T-helper 2 cell treated with Interferon-gamma antibody and Interleukin-4, amounts not matched to agents 100 ng/mL and 5 ng/mL, for 36 hours (primary cell): ENCODE measurements around the gene SIRT4. TPM values are rescaled to one million over a fixed set of nuclear protein-coding genes. Genes with fewer than 3 reads are reported as not detected.

Source experiments
- intact Hi-C: fragments of 100-400 bp; cut with micrococcal nuclease; formaldehyde crosslinking; loops from one replicate; pipeline ENCODE4 v1.15.1; 2023
- total RNA-seq: library from RNA; stranded (reverse); gene quantifications from 2 replicates; pipeline ENCODE4 v1.2.3, GENCODE V29; 2022

Gene SIRT4
- total RNA-seq = 1.2 and 1.6 TPM in 2 replicates

GRCh38 chr12:120301962-120302815 is at the start of gene SIRT4:
Gene SIRT4 (plus strand): TSS chr12:120302321. CDS start chr12:120303562, 1,241 bp downstream.
- intact Hi-C loops = loop anchor here (1.0 kb wide), 2 partner anchors 9 to 15 kb away; partner anchors contain the start of gene RNU4-1

GRCh38 chr12:120253313-120253712 is 48.8 kb upstream of the SIRT4 start:
- intact Hi-C loops = loop anchor here (2.0 to 10.0 kb wide), 3 partner anchors 39 to 239 kb away; partner anchors contain the start of genes RAB35 and RNU4-1

GRCh38 chr12:120254809-120255208 is 47.3 kb upstream of the SIRT4 start:
- intact Hi-C loops = loop anchor here (5.0 to 10.0 kb wide), 2 partner anchors 138 to 240 kb away; partner anchors contain the start of gene RAB35

GRCh38 chr12:120257041-120257821 is 44.9 kb upstream of the SIRT4 start:
- intact Hi-C loops = loop anchor here (10.0 kb wide), 1 partner anchor 242 kb away; no protein-coding TSS in a partner anchor

GRCh38 chr12:120258323-120258896 is 43.7 kb upstream of the SIRT4 start:
- intact Hi-C loops = loop anchor here (10.0 kb wide), 1 partner anchor 244 kb away; no protein-coding TSS in a partner anchor

GRCh38 chr12:120259418-120260202 is 42.5 kb upstream of the SIRT4 start:
- intact Hi-C loops = loop anchor here (10.0 kb wide), 1 partner anchor 245 kb away; no protein-coding TSS in a partner anchor

GRCh38 chr12:120260607-120261006 is 41.5 kb upstream of the SIRT4 start:
- intact Hi-C loops = no loop called here

- intact Hi-C loops = no loop called here
Measured at GRCh38 chr12:120261951-120262851, 39.9 kb upstream of the SIRT4 start.

GRCh38 chr12:120262852-120263747 is 39.0 kb upstream of the SIRT4 start:
- intact Hi-C loops = loop anchor here (1.0 kb wide), 1 partner anchor 32 kb away; no protein-coding TSS in a partner anchor

GRCh38 chr12:120263748-120264085 is 38.4 kb upstream of the SIRT4 start:
- intact Hi-C loops = loop anchor here (1.0 to 2.0 kb wide), 2 partner anchors 32 to 63 kb away; partner anchors contain the start of gene RPLP0

- intact Hi-C loops = loop anchor here (2.0 kb wide), 1 partner anchor 63 kb away; the partner anchor contains the start of gene RPLP0
Measured at GRCh38 chr12:120264086-120264903, 37.8 kb upstream of the SIRT4 start.

GRCh38 chr12:120264904-120265472 is 37.1 kb upstream of the SIRT4 start:
- intact Hi-C loops = loop anchor here (1.0 to 2.0 kb wide), 3 partner anchors 13 to 64 kb away; partner anchors contain the start of gene RPLP0

GRCh38 chr12:120265473-120266179 is 36.5 kb upstream of the SIRT4 start, which contains the start of gene PXN:
Gene PXN (minus strand): TSS chr12:120265730. CDS start chr12:120265629, 101 bp downstream.
- intact Hi-C loops = loop anchor here (1.0 to 2.0 kb wide), 3 partner anchors 13 to 65 kb away; partner anchors contain the start of gene RPLP0

GRCh38 chr12:120266180-120266870 is 35.8 kb upstream of the SIRT4 start:
- intact Hi-C loops = no loop called here

GRCh38 chr12:120267736-120268135 is 34.4 kb upstream of the SIRT4 start:
- intact Hi-C loops = no loop called here

GRCh38 chr12:120276734-120277133 is 25.4 kb upstream of the SIRT4 start:
- intact Hi-C loops = no loop called here
